ENCODE measurements around the gene MYO15A.

DNA sequence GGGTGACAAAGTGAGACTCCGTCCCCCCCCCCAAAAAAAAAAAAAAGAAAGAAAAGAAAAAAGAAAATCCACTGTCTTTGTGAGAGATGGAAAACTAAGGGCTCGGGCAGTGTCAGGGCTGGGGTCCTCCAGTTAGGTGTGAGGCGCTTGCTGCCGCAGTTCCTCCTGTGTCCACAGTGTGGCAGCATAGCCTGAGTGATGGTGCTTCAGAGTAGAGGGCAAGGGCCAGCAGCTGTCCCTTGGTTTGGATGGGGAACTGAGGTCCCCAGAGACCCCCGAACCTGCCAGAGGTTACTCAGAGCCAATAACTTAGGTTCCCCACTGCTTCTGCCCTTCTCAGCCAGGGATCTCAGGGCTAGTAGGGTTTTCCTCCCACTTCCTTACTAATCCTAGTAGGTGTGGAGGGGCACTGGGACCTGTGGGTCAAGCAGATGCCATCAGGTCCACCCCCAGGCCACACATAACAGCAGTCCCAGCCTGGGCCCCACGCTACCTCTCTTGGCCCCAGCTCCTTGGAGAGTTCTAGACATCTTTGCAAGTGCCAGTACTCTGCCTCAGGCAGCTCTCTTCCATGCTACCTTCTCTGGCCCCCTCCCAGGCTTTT is 109.0 kb downstream of the MYO15A start:
- TF ChIP-seq EZH2 (IDR thresholded peaks at IDR 0.05; ENCODE audit: borderline replicate concordance, low read depth, low read length, severe bottlenecking), result no peak
- peak; percentile 96 for TF ChIP-seq CTCF (IDR thresholded peaks at IDR 0.05; ENCODE audit: borderline replicate concordance, extremely low read depth, low read length, poor library complexity, severe bottlenecking)
